ENCODE measurements around the gene PTPRA. TPM values are rescaled to one million over a fixed set of nuclear protein-coding genes. Genes with fewer than 3 reads are reported as not detected.

PTPRA gene
- total and polyA plus RNA-seq, 2 of the 13 experiments (the other 11 are each of a cell fraction or from before 2014, with no cell fraction given) = 47.2 to 127 TPM

- peak; percentile 75; the same call in 1 of the 2 replicates for TF ChIP-seq ZNF136 (CRISPR knock-in tag; IDR thresholded peaks at IDR 0.05; ENCODE audit: low read depth)
- TF ChIP-seq ZNF44 (CRISPR knock-in tag; IDR thresholded peaks at IDR 0.05) = peak; percentile 86
- TF ChIP-seq POGZ (CRISPR knock-in tag; IDR thresholded peaks at IDR 0.05) = peak; percentile 56
- TF ChIP-seq MLXIP (CRISPR knock-in tag; IDR thresholded peaks at IDR 0.05; ENCODE audit: borderline replicate concordance) = no peak; the same call in 1 of the 2 replicates
- peak; percentile 83; the same call in 1 of the 2 replicates for TF ChIP-seq SP140L (CRISPR knock-in tag; IDR thresholded peaks at IDR 0.05; ENCODE audit: borderline replicate concordance)
- TF ChIP-seq ZNF138 (CRISPR knock-in tag; IDR thresholded peaks at IDR 0.05; ENCODE audit: low read depth) = peak; percentile 98
- TF ChIP-seq SETDB1 (CRISPR knock-in tag; IDR thresholded peaks at IDR 0.05; ENCODE audit: borderline replicate concordance) = no peak
- TF ChIP-seq NFYC (CRISPR knock-in tag; IDR thresholded peaks at IDR 0.05) = peak; percentile 44; the same call in 1 of the 2 replicates
- no peak; the same call in 1 of the 2 replicates for TF ChIP-seq ZNF773 (CRISPR knock-in tag; IDR thresholded peaks at IDR 0.05; ENCODE audit: borderline replicate concordance)
- peak; percentile 99 for TF ChIP-seq CSRNP1 (CRISPR knock-in tag; IDR thresholded peaks at IDR 0.05)
- no peak; the same call in 1 of the 2 replicates for TF ChIP-seq JUNB (CRISPR knock-in tag; IDR thresholded peaks at IDR 0.05; ENCODE audit: borderline replicate concordance)
- peak; percentile 99 for TF ChIP-seq ZSCAN21 (CRISPR knock-in tag; IDR thresholded peaks at IDR 0.05; ENCODE audit: borderline replicate concordance)
- peak; percentile 18; the same call in 1 of the 2 replicates for TF ChIP-seq ZKSCAN1 (IDR thresholded peaks at IDR 0.05; ENCODE audit: low read length)
- TF ChIP-seq BRD4 (CRISPR knock-in tag; IDR thresholded peaks at IDR 0.05) = peak; percentile 39; the same call in 1 of the 2 replicates
- TF ChIP-seq, protein P1, sequence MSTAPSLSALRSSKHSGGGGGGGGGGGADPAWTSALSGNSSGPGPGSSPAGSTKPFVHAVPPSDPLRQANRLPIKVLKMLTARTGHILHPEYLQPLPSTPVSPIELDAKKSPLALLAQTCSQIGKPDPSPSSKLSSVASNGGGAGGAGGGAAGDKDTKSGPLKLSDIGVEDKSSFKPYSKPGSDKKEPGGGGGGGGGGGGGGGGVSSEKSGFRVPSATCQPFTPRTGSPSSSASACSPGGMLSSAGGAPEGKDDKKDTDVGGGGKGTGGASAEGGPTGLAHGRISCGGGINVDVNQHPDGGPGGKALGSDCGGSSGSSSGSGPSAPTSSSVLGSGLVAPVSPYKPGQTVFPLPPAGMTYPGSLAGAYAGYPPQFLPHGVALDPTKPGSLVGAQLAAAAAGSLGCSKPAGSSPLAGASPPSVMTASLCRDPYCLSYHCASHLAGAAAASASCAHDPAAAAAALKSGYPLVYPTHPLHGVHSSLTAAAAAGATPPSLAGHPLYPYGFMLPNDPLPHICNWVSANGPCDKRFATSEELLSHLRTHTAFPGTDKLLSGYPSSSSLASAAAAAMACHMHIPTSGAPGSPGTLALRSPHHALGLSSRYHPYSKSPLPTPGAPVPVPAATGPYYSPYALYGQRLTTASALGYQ (CRISPR knock-in tag; IDR thresholded peaks at IDR 0.05) = peak; percentile 56; the same call in 1 of the 2 replicates
- TF ChIP-seq STAG1 (CRISPR knock-in tag; IDR thresholded peaks at IDR 0.05) = peak; percentile 12
- TF ChIP-seq ZNF282 (IDR thresholded peaks at IDR 0.05; ENCODE audit: partially characterized antibody) = no peak
- TF ChIP-seq, protein P2, sequence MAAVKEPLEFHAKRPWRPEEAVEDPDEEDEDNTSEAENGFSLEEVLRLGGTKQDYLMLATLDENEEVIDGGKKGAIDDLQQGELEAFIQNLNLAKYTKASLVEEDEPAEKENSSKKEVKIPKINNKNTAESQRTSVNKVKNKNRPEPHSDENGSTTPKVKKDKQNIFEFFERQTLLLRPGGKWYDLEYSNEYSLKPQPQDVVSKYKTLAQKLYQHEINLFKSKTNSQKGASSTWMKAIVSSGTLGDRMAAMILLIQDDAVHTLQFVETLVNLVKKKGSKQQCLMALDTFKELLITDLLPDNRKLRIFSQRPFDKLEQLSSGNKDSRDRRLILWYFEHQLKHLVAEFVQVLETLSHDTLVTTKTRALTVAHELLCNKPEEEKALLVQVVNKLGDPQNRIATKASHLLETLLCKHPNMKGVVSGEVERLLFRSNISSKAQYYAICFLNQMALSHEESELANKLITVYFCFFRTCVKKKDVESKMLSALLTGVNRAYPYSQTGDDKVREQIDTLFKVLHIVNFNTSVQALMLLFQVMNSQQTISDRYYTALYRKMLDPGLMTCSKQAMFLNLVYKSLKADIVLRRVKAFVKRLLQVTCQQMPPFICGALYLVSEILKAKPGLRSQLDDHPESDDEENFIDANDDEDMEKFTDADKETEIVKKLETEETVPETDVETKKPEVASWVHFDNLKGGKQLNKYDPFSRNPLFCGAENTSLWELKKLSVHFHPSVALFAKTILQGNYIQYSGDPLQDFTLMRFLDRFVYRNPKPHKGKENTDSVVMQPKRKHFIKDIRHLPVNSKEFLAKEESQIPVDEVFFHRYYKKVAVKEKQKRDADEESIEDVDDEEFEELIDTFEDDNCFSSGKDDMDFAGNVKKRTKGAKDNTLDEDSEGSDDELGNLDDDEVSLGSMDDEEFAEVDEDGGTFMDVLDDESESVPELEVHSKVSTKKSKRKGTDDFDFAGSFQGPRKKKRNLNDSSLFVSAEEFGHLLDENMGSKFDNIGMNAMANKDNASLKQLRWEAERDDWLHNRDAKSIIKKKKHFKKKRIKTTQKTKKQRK (IDR thresholded peaks at IDR 0.05; ENCODE audit: low read length) = no peak
Observed at GRCh38 chr20:3045816-3046676, 172.8 kb downstream of the PTPRA start, which contains the start of gene MRPS26 (continued).
